ENCODE data around the gene SAP30BP. TPM values are rescaled to one million over a fixed set of nuclear protein-coding genes. Genes with fewer than 3 reads are reported as not detected.

Gene SAP30BP
- total and polyA plus RNA-seq, 10 of the 15 experiments (the other 5 are each of a cell fraction or from before 2014, with no cell fraction given): 57.9 to 166 (median 94.5) TPM

- TF ChIP-seq BRCA1 (IDR thresholded peaks at IDR 0.05; ENCODE audit: low read depth, low read length): no peak
- TF ChIP-seq IKZF2 (IDR thresholded peaks at IDR 0.05): no peak
- no peak for TF ChIP-seq MEF2A (IDR thresholded peaks at IDR 0.05; ENCODE audit: insufficient read depth, low read depth, low read length)
- no peak for TF ChIP-seq MYC (IDR thresholded peaks at IDR 0.05; ENCODE audit: insufficient read depth, insufficient read length, insufficient replicate concordance, low read length, severe bottlenecking)
- no peak for TF ChIP-seq ASH2L (IDR thresholded peaks at IDR 0.05; ENCODE audit: borderline replicate concordance, low read depth)
- TF ChIP-seq SPI1 (IDR thresholded peaks at IDR 0.05; ENCODE audit: borderline replicate concordance, insufficient read depth, low read depth, low read length): no peak
Measured at GRCh38 chr17:75632428-75632827, 34.7 kb upstream of the SAP30BP start (continued).

GRCh38 chr17:75632863-75633485 is 34.2 kb upstream of the SAP30BP start, which contains the start of gene SMIM5:
Gene SMIM5 (plus strand): TSS chr17:75633434. CDS start chr17:75640202, 6,768 bp downstream.
- Histone ChIP-seq H3K4me3 (no peak within 1 kb of the TSS), H3K27ac (ENCODE audit: control insufficient read depth, insufficient read depth) (no peak within 1 kb of the TSS), H3K79me2 (ENCODE audit: control insufficient read depth, insufficient read depth, low read length) (no peaks in the 10 kb centered on the region), H3K4me2 (ENCODE audit: control insufficient read depth, insufficient read depth) (no peak within 1 kb of the TSS), H2AFZ (ENCODE audit: control insufficient read depth, low read depth, low read length) (no peak within 1 kb of the TSS), H3K36me3 (ENCODE audit: control insufficient read depth in 2 of 2, insufficient read depth in 2 of 2, low read length in 1 of 2) (peaks cover 0 to 2% of the 10 kb centered on the region in 2 experiments; a peak in 2 of 4 replicates), H3K27me3 (replicated peaks in 1 of 2; ENCODE audit: control insufficient read depth in 2 of 2, insufficient read depth in 2 of 2, low read length in 1 of 2) (no peaks in the 10 kb centered on the region), H4K20me1 (ENCODE audit: control insufficient read depth, insufficient read depth) (no peaks in the 10 kb centered on the region; the same call in 1 of the 2 replicates), H3K4me1 (ENCODE audit: control insufficient read depth, insufficient read depth, low read length) (peaks cover 8% of the 10 kb centered on the region), H3K9ac (ENCODE audit: control insufficient read depth, insufficient read depth, low read length) (no peak within 1 kb of the TSS; the same call in 1 of the 2 replicates), H3K9me3 (replicated peaks; ENCODE audit: control insufficient read depth, insufficient read depth, low read length) (no peaks in the 10 kb centered on the region)
- WGBS (ENCODE audit: insufficient coverage, insufficient replicate concordance, low lambda C conversion rate, missing lambda C conversion rate): 25% methylated on average over 19 of the region's 19 CpGs
- RAD21 ChIA-PET (ENCODE audit: unreplicated experiment): interaction anchor here (0.6 to 6.3 kb wide), 20 partner anchors 12 to 206 kb away, joined by 3 to 148 read pairs (median 6); partner anchors contain the start of genes LLGL2 and TSEN54
- intact Hi-C loops (cut with micrococcal nuclease; ENCODE audit: unreplicated experiment) (loop anchor here (1.0 kb wide), 1 partner anchor 117 kb away; no protein-coding TSS in a partner anchor), in situ Hi-C loops (cut with MboI) (loop anchor here (10.0 kb wide), 1 partner anchor 112 kb away; no protein-coding TSS in a partner anchor)
- BruUV-seq (replicated peaks): no TSS peak
- FAIRE-seq: peak; percentile 56
- DNase-seq (ENCODE audit: low read depth, low spot score): no peak
- POLR2A ChIA-PET: interaction anchor here (0.5 to 1.9 kb wide), 8 partner anchors 13 to 337 kb away, joined by 3 to 8 read pairs (median 4); a partner anchor contains a TSS
- CTCF ChIA-PET: interaction anchor here (0.6 to 13.0 kb wide), 43 partner anchors 9 to 470 kb away, joined by 3 to 349 read pairs (median 5); partner anchors contain the start of genes GALK1, RECQL5, SAP30BP and SLC25A19
- SMC1A ChIA-PET (ENCODE audit: uncharacterized antibody, unreplicated experiment): interaction anchor here (0.8 to 4.3 kb wide), 17 partner anchors 9 to 129 kb away, joined by 3 to 44 read pairs (median 7); partner anchors contain the start of genes RECQL5 and SAP30BP
- peak; percentile 97 for ATAC-seq
- no peak for TF ChIP-seq HDAC6 (IDR thresholded peaks at IDR 0.05; ENCODE audit: unreplicated experiment)
- TF ChIP-seq ZNF592 (IDR thresholded peaks at IDR 0.05): no peak
- TF ChIP-seq SMC3 (IDR thresholded peaks at IDR 0.05; ENCODE audit: borderline replicate concordance, low read length): peak; percentile 94
- no peak for TF ChIP-seq CHD2 (IDR thresholded peaks at IDR 0.05; ENCODE audit: borderline replicate concordance, low read depth, low read length)
- TF ChIP-seq HDGF (IDR thresholded peaks at IDR 0.05): no peak
- no peak for TF ChIP-seq KAT2A (conservative IDR thresholded peaks at IDR 0.05; ENCODE audit: control insufficient read depth, low read depth, low read length)
- no peak for TF ChIP-seq SMAD1 (IDR thresholded peaks at IDR 0.05; ENCODE audit: low read depth, partially characterized antibody)
- no peak for TF ChIP-seq ATF7 (IDR thresholded peaks at IDR 0.05; ENCODE audit: low read depth)
- TF ChIP-seq SMARCA5 (IDR thresholded peaks at IDR 0.05): 0 out of 2 replicates have a peak, but pooled peaks have one; percentile 36
- TF ChIP-seq CTCF (IDR thresholded peaks at IDR 0.05 in 2 of 3, conservative IDR thresholded peaks at IDR 0.05 in 1 of 3; ENCODE audit: control insufficient read depth in 2 of 3, extremely low read depth in 1 of 3, insufficient read depth in 1 of 3, low read depth in 3 of 3, low read length in 3 of 3): peak; percentile 87 to 95 (median 92)
